ENCODE data around the gene SELPLG. TPM values are rescaled to one million over a fixed set of nuclear protein-coding genes. Genes with fewer than 3 reads are reported as not detected.

The SELPLG gene
- polyA plus RNA-seq, 1 donor from 2014 or later, result 0.62 TPM

DNA sequence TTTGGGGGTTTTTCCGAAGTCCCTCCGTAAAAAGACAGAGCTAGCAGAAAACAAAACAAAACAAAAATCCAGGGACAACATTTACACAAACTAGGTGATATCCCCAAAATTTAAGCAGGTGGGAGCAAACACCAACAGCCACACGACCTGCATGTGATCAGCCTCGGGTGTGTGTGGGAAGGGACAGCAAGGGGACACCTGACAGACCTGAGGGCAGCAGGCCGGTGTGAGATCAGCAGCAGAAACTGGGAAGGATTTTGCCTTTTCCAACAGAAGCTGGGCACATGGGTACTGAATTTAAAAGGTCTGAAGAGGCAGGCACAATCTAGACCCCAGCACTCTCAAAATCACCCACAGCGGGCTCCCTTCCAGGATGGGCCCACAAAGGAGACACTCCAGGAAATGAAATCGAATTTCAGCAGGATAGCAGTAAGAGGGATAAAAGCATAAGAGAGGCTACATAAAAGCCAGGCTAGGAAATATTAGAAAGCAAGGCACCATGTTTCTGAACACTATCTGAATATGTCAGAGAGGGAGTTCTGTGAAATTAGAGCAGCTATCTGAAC lies 36.5 kb upstream of the SELPLG start:
- Histone ChIP-seq H3K9me2 (ENCODE audit: insufficient read depth, low read length) (no peaks in the 10 kb centered on the region), H3K4me2 (ENCODE audit: low read length) (no peak overlapping the region), H3K27ac (ENCODE audit: low read length) (no peak overlapping the region), H3F3A (ENCODE audit: insufficient read depth, low read length, poor library complexity, severe bottlenecking) (no peaks in the 10 kb centered on the region), H3K9ac (ENCODE audit: low read length) (no peak overlapping the region), H3K27me3 (ENCODE audit: insufficient read depth, low read depth, low read length) (no peaks in the 10 kb centered on the region), H3K79me2 (replicated peaks; ENCODE audit: insufficient read depth, low read length) (no peaks in the 10 kb centered on the region), H2AFZ (ENCODE audit: low read depth, low read length) (no peak overlapping the region), H3K9me3 (ENCODE audit: low read length) (no peaks in the 10 kb centered on the region), H4K20me1 (ENCODE audit: insufficient read depth) (no peaks in the 10 kb centered on the region), H3K36me3 (ENCODE audit: insufficient read depth, low read length) (no peaks in the 10 kb centered on the region), H3K4me3 (ENCODE audit: low read length) (no peak overlapping the region)
- TF ChIP-seq RAD21 (conservative IDR thresholded peaks at IDR 0.05) (no peak), POLR2AphosphoS5 (IDR thresholded peaks at IDR 0.05) (no peak), SMC3 (conservative IDR thresholded peaks at IDR 0.05; ENCODE audit: poor library complexity) (no peak)
- TF ChIP-seq, protein P1, sequence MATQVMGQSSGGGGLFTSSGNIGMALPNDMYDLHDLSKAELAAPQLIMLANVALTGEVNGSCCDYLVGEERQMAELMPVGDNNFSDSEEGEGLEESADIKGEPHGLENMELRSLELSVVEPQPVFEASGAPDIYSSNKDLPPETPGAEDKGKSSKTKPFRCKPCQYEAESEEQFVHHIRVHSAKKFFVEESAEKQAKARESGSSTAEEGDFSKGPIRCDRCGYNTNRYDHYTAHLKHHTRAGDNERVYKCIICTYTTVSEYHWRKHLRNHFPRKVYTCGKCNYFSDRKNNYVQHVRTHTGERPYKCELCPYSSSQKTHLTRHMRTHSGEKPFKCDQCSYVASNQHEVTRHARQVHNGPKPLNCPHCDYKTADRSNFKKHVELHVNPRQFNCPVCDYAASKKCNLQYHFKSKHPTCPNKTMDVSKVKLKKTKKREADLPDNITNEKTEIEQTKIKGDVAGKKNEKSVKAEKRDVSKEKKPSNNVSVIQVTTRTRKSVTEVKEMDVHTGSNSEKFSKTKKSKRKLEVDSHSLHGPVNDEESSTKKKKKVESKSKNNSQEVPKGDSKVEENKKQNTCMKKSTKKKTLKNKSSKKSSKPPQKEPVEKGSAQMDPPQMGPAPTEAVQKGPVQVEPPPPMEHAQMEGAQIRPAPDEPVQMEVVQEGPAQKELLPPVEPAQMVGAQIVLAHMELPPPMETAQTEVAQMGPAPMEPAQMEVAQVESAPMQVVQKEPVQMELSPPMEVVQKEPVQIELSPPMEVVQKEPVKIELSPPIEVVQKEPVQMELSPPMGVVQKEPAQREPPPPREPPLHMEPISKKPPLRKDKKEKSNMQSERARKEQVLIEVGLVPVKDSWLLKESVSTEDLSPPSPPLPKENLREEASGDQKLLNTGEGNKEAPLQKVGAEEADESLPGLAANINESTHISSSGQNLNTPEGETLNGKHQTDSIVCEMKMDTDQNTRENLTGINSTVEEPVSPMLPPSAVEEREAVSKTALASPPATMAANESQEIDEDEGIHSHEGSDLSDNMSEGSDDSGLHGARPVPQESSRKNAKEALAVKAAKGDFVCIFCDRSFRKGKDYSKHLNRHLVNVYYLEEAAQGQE (IDR thresholded peaks at IDR 0.05; ENCODE audit: borderline replicate concordance), result no peak

DNA sequence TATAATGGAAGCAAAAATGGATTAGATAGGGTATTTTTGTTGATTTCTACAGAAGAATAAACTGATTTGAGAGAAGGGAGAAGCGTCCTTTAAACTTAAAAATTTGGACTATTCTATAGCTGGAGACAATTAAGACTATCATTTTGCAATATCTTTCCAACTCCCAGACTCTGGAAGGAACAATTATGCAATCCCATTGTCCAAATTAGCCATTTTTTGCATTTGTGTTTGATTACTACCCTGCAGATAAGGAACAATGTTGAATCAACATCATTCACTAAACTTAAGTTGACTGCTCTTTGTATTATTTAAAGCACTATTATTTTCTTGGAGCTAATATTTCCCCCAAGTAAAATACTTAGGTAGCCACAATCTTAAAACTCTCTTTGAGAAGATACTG lies 34.8 kb upstream of the SELPLG start:
- Histone ChIP-seq H2AFZ (ENCODE audit: low read depth, low read length) (no peak overlapping the region), H3K4me2 (ENCODE audit: low read length) (no peak overlapping the region), H3K9ac (ENCODE audit: low read length) (no peak overlapping the region), H3F3A (ENCODE audit: insufficient read depth, low read length, poor library complexity, severe bottlenecking) (no peaks in the 10 kb centered on the region), H3K79me2 (replicated peaks; ENCODE audit: insufficient read depth, low read length) (no peaks in the 10 kb centered on the region), H3K27me3 (ENCODE audit: insufficient read depth, low read depth, low read length) (no peaks in the 10 kb centered on the region), H3K9me3 (ENCODE audit: low read length) (no peaks in the 10 kb centered on the region), H3K9me2 (ENCODE audit: insufficient read depth, low read length) (no peaks in the 10 kb centered on the region), H3K4me3 (ENCODE audit: low read length) (no peak overlapping the region), H4K20me1 (ENCODE audit: insufficient read depth) (no peaks in the 10 kb centered on the region), H3K27ac (ENCODE audit: low read length) (no peak overlapping the region), H3K36me3 (ENCODE audit: insufficient read depth, low read length) (no peaks in the 10 kb centered on the region)
- TF ChIP-seq TAF1 (IDR thresholded peaks at IDR 0.05; ENCODE audit: low read depth) (no peak), RAD21 (conservative IDR thresholded peaks at IDR 0.05) (no peak), MXI1 (conservative IDR thresholded peaks at IDR 0.05; ENCODE audit: poor library complexity, severe bottlenecking) (no peak), EP300 (conservative IDR thresholded peaks at IDR 0.05; ENCODE audit: poor library complexity, severe bottlenecking) (no peak), EZH2 (IDR thresholded peaks at IDR 0.05; ENCODE audit: borderline replicate concordance, insufficient read depth, low read length, poor library complexity, severe bottlenecking) (no peak), SMC3 (conservative IDR thresholded peaks at IDR 0.05; ENCODE audit: poor library complexity) (no peak), POLR2AphosphoS5 (IDR thresholded peaks at IDR 0.05) (no peak)
- TF ChIP-seq, protein P1 (IDR thresholded peaks at IDR 0.05; ENCODE audit: borderline replicate concordance), result no peak
- TF ChIP-seq, protein P2, sequence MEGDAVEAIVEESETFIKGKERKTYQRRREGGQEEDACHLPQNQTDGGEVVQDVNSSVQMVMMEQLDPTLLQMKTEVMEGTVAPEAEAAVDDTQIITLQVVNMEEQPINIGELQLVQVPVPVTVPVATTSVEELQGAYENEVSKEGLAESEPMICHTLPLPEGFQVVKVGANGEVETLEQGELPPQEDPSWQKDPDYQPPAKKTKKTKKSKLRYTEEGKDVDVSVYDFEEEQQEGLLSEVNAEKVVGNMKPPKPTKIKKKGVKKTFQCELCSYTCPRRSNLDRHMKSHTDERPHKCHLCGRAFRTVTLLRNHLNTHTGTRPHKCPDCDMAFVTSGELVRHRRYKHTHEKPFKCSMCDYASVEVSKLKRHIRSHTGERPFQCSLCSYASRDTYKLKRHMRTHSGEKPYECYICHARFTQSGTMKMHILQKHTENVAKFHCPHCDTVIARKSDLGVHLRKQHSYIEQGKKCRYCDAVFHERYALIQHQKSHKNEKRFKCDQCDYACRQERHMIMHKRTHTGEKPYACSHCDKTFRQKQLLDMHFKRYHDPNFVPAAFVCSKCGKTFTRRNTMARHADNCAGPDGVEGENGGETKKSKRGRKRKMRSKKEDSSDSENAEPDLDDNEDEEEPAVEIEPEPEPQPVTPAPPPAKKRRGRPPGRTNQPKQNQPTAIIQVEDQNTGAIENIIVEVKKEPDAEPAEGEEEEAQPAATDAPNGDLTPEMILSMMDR (IDR thresholded peaks at IDR 0.05; ENCODE audit: poor library complexity, severe bottlenecking), result no peak
